GM10248 (cell line): ENCODE measurements around the gene MYBBP1A.
"Not testable (repeated sequence)": the region's sequence is repeated elsewhere in the genome, so short reads cannot be mapped to it uniquely, and the experiment has no call there.

Experiments
- CTCF ChIA-PET: fragments of 300-600 bp; sonication (Branson Sonifier 250); formaldehyde crosslinking; extraction: SDS; loops from one replicate; lab custom pipeline; 2021; ENCODE audit warnings: antibody characterized with exemption; lab: Yijun Ruan, JAX
- POLR2A ChIA-PET: fragments of 350-650 bp; sonication (Branson Sonifier 250); formaldehyde crosslinking; extraction: SDS; loops from one replicate; lab custom pipeline; 2020; ENCODE audit warnings: antibody characterized with exemption; lab: Yijun Ruan, JAX
- DNase-seq: peaks from one replicate; pipeline ENCODE4 v3.0.0; 2012; ENCODE audit errors: extremely low spot score
- TF ChIP-seq, protein P1 (sequence below): IDR thresholded peaks from 2 replicates; pipeline ENCODE4 v1.5.1; 2012; ENCODE audit warnings: mild to moderate bottlenecking, low read depth; ENCODE audit errors: extremely low read depth, missing control alignments, control extremely low read depth

The MYBBP1A gene

DNA sequence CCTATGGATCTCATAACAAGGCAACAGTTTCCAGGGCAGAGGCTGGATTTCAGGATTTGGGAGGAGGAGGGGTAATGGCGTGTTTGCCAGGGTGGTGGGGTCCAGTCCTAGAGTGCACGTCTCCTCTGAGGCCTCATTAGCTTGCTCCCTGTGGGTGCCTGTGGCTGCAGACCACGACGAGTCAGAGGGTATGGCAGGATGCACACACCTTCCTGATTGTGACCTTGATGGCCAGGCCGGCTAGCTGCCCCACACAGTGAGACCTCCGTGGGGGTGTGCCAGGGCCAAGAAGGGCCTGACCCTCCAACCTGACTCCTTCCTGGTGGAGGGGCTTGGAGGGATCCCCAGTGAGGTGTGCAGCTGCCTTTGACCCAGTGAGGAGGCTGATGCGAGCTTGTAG is 25.1 kb upstream of the MYBBP1A start:
- CTCF ChIA-PET = interaction anchor here (2.1 kb wide), 1 partner anchor 13 kb away, joined by 7 read pairs; no protein-coding TSS in a partner anchor
- DNase-seq = no peak
- TF ChIP-seq, protein P1, sequence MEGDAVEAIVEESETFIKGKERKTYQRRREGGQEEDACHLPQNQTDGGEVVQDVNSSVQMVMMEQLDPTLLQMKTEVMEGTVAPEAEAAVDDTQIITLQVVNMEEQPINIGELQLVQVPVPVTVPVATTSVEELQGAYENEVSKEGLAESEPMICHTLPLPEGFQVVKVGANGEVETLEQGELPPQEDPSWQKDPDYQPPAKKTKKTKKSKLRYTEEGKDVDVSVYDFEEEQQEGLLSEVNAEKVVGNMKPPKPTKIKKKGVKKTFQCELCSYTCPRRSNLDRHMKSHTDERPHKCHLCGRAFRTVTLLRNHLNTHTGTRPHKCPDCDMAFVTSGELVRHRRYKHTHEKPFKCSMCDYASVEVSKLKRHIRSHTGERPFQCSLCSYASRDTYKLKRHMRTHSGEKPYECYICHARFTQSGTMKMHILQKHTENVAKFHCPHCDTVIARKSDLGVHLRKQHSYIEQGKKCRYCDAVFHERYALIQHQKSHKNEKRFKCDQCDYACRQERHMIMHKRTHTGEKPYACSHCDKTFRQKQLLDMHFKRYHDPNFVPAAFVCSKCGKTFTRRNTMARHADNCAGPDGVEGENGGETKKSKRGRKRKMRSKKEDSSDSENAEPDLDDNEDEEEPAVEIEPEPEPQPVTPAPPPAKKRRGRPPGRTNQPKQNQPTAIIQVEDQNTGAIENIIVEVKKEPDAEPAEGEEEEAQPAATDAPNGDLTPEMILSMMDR = no peak
- POLR2A ChIA-PET = no interaction called here

DNA sequence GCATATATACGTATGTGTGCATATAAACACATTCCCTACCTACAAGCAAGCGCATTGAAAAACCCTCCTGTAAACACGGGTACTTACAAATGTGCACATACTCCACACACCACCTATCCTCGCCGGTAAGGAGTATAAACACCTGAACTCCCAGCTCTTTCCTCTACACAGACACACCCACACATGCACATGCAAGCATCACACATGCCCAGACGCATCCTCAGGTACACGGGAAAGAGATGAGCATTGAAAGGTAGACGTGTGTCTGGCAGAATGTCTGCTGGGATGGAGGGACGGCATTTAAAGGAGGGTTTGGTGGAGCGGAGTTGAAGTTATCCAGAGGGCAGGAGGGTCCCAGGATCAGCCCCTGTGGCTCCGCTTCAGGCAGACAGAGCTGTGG is 24.5 kb upstream of the MYBBP1A start:
- ChIA-PET CTCF (interaction anchor here (2.1 kb wide), 1 partner anchor 12 kb away, joined by 7 read pairs; no protein-coding TSS in a partner anchor), POLR2A (no interaction called here)
- no peak for DNase-seq
- TF ChIP-seq, protein P1 = no peak

DNA sequence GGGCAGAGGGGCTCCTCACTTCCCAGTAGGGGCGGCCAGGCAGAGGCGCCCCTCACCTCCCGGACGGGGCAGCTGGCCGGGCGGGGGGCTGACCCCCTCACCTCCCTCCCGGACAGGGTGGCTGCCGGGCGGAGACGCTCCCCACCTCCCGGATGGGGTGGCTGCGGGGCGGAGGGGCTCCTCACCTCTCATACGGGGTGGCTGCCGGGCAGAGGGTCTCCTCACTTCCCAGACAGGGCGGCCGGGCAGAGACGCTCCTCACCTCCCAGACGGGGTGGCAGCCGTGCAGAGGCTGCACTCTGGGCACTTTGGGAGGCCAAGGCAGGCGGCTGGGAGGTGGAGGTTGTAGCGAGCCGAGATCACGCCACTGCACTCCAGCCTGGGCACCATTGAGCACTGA is 23.2 kb upstream of the MYBBP1A start:
- DNase-seq, POLR2A ChIA-PET: not testable (repeated sequence)
- CTCF ChIA-PET = interaction anchor here (2.1 to 2.3 kb wide), 2 partner anchors 11 kb away, joined by 7 to 23 read pairs; no protein-coding TSS in a partner anchor

DNA sequence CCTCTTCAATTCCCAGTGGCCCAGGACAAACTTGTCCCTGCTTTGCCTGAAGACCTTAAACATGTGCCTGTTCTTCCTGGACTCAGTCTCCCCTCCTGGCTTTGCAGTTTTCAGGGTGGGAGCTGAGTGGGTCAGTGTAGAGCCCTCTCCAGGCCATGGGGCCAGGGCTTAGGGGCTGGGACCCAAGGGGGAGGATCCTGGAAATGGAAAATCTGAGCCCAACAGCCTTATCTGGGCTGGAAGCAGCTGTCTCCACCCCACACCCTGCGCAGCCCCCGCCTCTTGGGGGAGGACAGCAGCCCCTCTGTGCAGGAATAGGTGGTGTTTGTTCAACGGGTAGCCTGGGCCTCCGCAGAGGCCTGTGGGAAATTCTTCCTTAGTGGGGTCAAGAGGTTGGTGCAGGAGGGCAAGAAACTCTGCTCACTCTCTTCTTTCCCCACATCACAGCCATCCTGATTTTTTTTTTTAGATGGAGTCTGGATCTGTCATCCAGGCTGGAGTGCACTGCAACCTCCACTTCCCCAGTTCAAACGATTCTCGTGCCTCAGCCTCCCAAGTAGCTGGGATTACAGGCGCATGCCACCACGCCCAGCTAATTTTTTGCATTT is 22.3 kb upstream of the MYBBP1A start:
- no peak for DNase-seq
- POLR2A ChIA-PET = interaction anchor here (0.5 kb wide), 1 partner anchor 84 kb away, joined by 3 read pairs; no protein-coding TSS in a partner anchor
- TF ChIP-seq, protein P1 = no peak
- CTCF ChIA-PET = interaction anchor here (1.0 to 2.3 kb wide), 2 partner anchors 10 to 16 kb away, joined by 3 to 23 read pairs; no protein-coding TSS in a partner anchor

DNA sequence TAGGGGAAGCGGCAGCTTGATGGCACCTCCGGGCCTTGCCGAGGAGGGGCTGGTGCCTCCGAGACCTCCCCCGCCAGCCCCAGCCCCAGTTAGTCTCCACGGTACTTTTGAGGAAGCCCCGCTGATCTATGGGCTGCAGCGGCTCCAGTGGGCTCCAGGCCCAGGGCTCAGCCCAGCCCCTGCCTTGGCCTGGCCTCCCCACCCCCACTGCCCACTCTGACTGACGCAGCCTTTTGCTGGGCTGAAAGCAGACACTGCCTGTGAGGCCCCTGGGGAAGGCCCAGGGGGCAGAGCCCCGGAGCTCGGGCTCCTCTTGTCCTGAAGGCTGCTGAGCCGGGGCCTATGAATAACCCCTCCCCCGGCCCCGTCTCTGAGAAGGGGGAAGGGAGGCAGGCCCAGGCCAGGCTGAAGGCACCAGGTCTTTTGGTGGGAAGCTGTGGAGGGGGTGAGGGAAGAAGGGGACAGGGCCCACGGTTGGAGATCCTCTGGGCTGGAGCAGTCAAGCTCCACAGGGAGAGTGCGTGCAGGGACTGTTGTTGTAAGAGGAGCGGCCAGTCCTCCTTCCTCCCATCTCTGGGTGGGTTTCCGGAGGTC is 21.6 kb upstream of the MYBBP1A start:
- ChIA-PET CTCF (interaction anchor here (1.0 to 2.3 kb wide), 2 partner anchors 10 to 17 kb away, joined by 3 to 23 read pairs; no protein-coding TSS in a partner anchor), POLR2A (no interaction called here)
- DNase-seq = no peak
- TF ChIP-seq, protein P1 = no peak

DNA sequence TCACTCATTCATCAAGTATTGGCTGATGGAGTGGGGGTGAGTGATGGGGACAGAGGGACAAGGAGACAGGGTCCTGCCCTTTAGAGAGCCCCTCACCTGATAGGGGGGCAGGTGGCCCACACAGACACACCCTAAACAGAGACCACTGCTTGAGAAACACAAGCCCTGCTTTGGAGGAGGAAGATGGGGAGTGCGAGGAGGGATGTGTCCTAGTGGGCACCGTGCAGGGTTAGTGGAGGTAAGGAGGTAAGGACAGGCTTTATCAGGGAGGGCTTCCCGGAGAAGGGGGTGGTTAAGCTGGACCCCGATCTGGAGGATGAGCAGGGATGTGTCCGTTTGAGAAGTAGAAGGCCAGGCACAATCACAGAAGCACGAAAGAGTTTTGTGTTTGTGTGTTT is 21.0 kb upstream of the MYBBP1A start:
- ChIA-PET POLR2A (no interaction called here), CTCF (interaction anchor here (1.1 to 2.3 kb wide), 2 partner anchors 9 kb away, joined by 4 to 23 read pairs; no protein-coding TSS in a partner anchor)

More for the DNA sequence above, 21.0 kb upstream of the MYBBP1A start:
- DNase-seq = no peak
- TF ChIP-seq, protein P1 = no peak
